ENCODE measurements around the gene NTRK3. TPM values are rescaled to one million over a fixed set of nuclear protein-coding genes. Genes with fewer than 3 reads are reported as not detected.

Gene NTRK3
- total RNA-seq, 1 experiment from 2014 or later: not detected

DNA sequence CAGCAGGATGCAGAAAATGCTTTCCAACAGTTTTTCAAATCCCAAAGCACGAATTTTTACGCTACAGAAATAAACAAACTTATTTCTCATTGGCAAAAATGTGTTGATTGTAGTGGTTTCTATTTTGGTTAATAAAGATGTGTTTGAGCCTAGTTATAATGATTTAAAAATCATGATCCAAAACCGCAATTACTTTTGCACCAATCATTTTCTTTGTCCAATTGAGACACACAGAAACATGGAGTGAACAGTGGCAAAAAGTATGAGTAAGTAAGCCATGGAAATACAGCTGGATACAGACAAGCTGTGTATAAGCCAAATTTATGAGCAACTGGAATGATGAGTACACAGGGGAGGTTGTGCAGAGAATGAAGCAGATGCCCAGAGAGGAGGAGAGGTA is 427.9 kb downstream of the NTRK3 start:
- no peaks in the 10 kb centered on the region for H3K36me3 ChIP-seq (ENCODE audit: low read depth)
- intact Hi-C loops (cut with micrococcal nuclease; ENCODE audit: unreplicated experiment): no loop called here
- no TSS peak for BruUV-seq (replicated peaks)
- no peak overlapping the region for H3K4me2 ChIP-seq
- TF ChIP-seq CTCF (conservative IDR thresholded peaks at IDR 0.05): no peak
- TF ChIP-seq EZH2 (IDR thresholded peaks at IDR 0.05; ENCODE audit: low read depth): no peak
- H4K20me1 ChIP-seq (ENCODE audit: insufficient read depth): no peaks in the 10 kb centered on the region
- no peak overlapping the region for H3K4me3 ChIP-seq
- H3K27ac ChIP-seq: no peak overlapping the region
- no peaks in the 10 kb centered on the region for H3K4me1 ChIP-seq (replicated peaks; ENCODE audit: insufficient read depth)
- no peaks in the 10 kb centered on the region for H3K79me2 ChIP-seq (ENCODE audit: low read depth)
- CTCF ChIA-PET: no interaction called here
- no peak overlapping the region for H2AFZ ChIP-seq
- H3K9me2 ChIP-seq (ENCODE audit: insufficient read depth): no peaks in the 10 kb centered on the region
- DNase-seq: no peak
- H3F3A ChIP-seq (ENCODE audit: insufficient read depth, low read depth): no peaks in the 10 kb centered on the region
- no peaks in the 10 kb centered on the region for H3K9me3 ChIP-seq (ENCODE audit: insufficient read depth, low read depth)
- no peaks in the 10 kb centered on the region for H3K27me3 ChIP-seq (ENCODE audit: insufficient read depth, low read depth)
- POLR2A ChIA-PET (ENCODE audit: unreplicated experiment): no interaction called here

- Histone ChIP-seq H3K4me1 (replicated peaks; ENCODE audit: insufficient read depth) (no peaks in the 10 kb centered on the region), H3K27ac (no peak overlapping the region), H3K9me3 (ENCODE audit: insufficient read depth, low read depth) (no peaks in the 10 kb centered on the region), H3K9me2 (ENCODE audit: insufficient read depth) (no peaks in the 10 kb centered on the region), H2AFZ (no peak overlapping the region), H3F3A (ENCODE audit: insufficient read depth, low read depth) (no peaks in the 10 kb centered on the region), H3K36me3 (ENCODE audit: low read depth) (no peaks in the 10 kb centered on the region), H3K79me2 (ENCODE audit: low read depth) (no peaks in the 10 kb centered on the region), H3K4me2 (no peak overlapping the region), H4K20me1 (ENCODE audit: insufficient read depth) (no peaks in the 10 kb centered on the region), H3K4me3 (no peak overlapping the region), H3K27me3 (ENCODE audit: insufficient read depth, low read depth) (no peaks in the 10 kb centered on the region)
- intact Hi-C loops (cut with micrococcal nuclease; ENCODE audit: unreplicated experiment): no loop called here
- ChIA-PET CTCF (no interaction called here), POLR2A (ENCODE audit: unreplicated experiment) (no interaction called here)
- DNase-seq: no peak
- BruUV-seq (replicated peaks): no TSS peak
- no peak for TF ChIP-seq EZH2 (IDR thresholded peaks at IDR 0.05; ENCODE audit: low read depth)
- no peak for TF ChIP-seq CTCF (conservative IDR thresholded peaks at IDR 0.05)
These were observed 429.4 kb downstream of the NTRK3 start for GRCh38 chr15:87827131-87827530.

DNA sequence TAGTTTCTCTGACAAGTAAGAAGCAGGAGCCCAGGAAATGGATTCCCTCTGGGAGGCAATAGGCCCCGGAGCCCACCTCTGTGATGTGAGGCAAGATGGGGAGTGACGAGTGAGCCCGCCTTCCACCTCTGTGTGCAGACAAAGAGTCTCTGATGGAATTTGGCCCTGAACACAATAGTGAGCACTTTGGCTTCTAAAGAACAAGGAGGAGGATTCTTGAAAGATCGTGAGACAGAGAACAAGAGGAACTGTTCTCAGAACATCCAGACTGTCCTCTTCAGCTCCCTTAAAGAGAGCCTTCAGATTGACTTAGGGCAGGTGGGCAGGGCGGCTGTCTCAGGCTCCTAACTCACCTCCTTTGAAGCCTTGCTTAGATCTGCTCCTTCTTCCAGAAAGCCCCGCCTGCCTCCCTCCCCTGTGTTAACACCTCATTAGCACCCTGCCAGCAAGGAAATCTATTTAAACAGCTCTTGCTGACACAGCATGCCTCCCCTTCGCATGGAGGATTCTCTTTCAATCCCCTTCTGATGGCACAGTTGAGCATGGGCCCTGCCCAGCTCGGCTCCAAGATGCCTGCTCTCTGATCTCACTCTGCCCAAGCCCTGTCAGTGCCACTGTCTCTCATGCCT is 430.3 kb downstream of the NTRK3 start:
- ChIA-PET POLR2A (ENCODE audit: unreplicated experiment) (no interaction called here), CTCF (no interaction called here)
- H3K27me3 ChIP-seq (ENCODE audit: insufficient read depth, low read depth): no peaks in the 10 kb centered on the region
- BruUV-seq (replicated peaks): no TSS peak
- H3F3A ChIP-seq (ENCODE audit: insufficient read depth, low read depth): no peaks in the 10 kb centered on the region
- H3K9me3 ChIP-seq (ENCODE audit: insufficient read depth, low read depth): no peaks in the 10 kb centered on the region
- TF ChIP-seq CTCF (conservative IDR thresholded peaks at IDR 0.05) (no peak), EZH2 (IDR thresholded peaks at IDR 0.05; ENCODE audit: low read depth) (no peak)
- H2AFZ ChIP-seq: no peak overlapping the region
- intact Hi-C loops (cut with micrococcal nuclease; ENCODE audit: unreplicated experiment): no loop called here
- no peaks in the 10 kb centered on the region for H4K20me1 ChIP-seq (ENCODE audit: insufficient read depth)
- H3K4me1 ChIP-seq (replicated peaks; ENCODE audit: insufficient read depth): no peaks in the 10 kb centered on the region
- no peak overlapping the region for H3K27ac ChIP-seq
- DNase-seq: no peak
- H3K36me3 ChIP-seq (ENCODE audit: low read depth): no peaks in the 10 kb centered on the region
- H3K79me2 ChIP-seq (ENCODE audit: low read depth): no peaks in the 10 kb centered on the region
- H3K4me2 ChIP-seq: no peak overlapping the region
- H3K9me2 ChIP-seq (ENCODE audit: insufficient read depth): no peaks in the 10 kb centered on the region
- no peak overlapping the region for H3K4me3 ChIP-seq

All from PC-9 (cell line).